PC-9 (cell line): ENCODE results near the gene HS6ST1. TPM values are rescaled to one million over a fixed set of nuclear protein-coding genes. Genes with fewer than 3 reads are reported as not detected.

Experiments used
- BruUV-seq: library from RNA; stranded (reverse); fragments of 400-500 nt; replicated peaks from 2 replicates; lab custom pipeline; 2021; lab: Mats Ljungman, UMichigan
- CTCF ChIA-PET: fragments of 300-600 bp; sonication (Branson Sonifier 250); formaldehyde crosslinking; loops from one replicate; lab custom pipeline; 2022; ENCODE audit warnings: antibody characterized with exemption; lab: Charles Lee
- POLR2A ChIA-PET: fragments of 300-600 bp; sonication (Branson Sonifier 250); formaldehyde crosslinking; loops from one replicate; lab custom pipeline; 2022; ENCODE audit warnings: antibody characterized with exemption; ENCODE audit not compliant: unreplicated experiment; lab: Charles Lee
- DNase-seq, 2 experiments: peaks; one replicate each; pipeline versions ENCODE4 v3.0.0 to v3.0.0-alpha.2; 2015 to 2022; ENCODE audit warnings: mixed read lengths in 1 of 2
- H2AFZ ChIP-seq: fragments of 200-600 bp; sonication (generic); 2 replicates; pipeline ENCODE4 v1.8.1; 2017; ENCODE audit warnings: antibody characterized with exemption
- H3F3A ChIP-seq: fragments of 200-600 bp; sonication (generic); 2 replicates; pipeline ENCODE4 v1.8.1; 2017; ENCODE audit warnings: antibody characterized with exemption, mild to moderate bottlenecking, low read depth; ENCODE audit not compliant: insufficient read depth
- H3K27ac ChIP-seq: fragments of 200-600 bp; sonication (generic); 2 replicates; pipeline ENCODE4 v1.6.1; 2016; ENCODE audit warnings: mixed run types
- H3K27me3 ChIP-seq: fragments of 200-600 bp; sonication (generic); 2 replicates; pipeline ENCODE4 v1.6.1; 2016; ENCODE audit warnings: low read depth, mixed run types; ENCODE audit not compliant: insufficient read depth
- H3K36me3 ChIP-seq: fragments of 200-600 bp; sonication (generic); 2 replicates; pipeline ENCODE4 v1.6.1; 2016; ENCODE audit warnings: low read depth, mixed run types
- H3K4me1 ChIP-seq: fragments of 200-600 bp; sonication (generic); replicated peaks from 2 replicates; pipeline ENCODE4 v1.6.1; 2016; ENCODE audit warnings: mixed run types; ENCODE audit not compliant: insufficient read depth
- H3K4me2 ChIP-seq: fragments of 200-600 bp; sonication (generic); 2 replicates; pipeline ENCODE4 v1.6.1; 2017; ENCODE audit warnings: mixed run types
- H3K4me3 ChIP-seq: fragments of 200-600 bp; sonication (generic); 2 replicates; pipeline ENCODE4 v1.6.1; 2016; ENCODE audit warnings: mixed run types
- H3K79me2 ChIP-seq: fragments of 200-600 bp; sonication (generic); 2 replicates; pipeline ENCODE4 v1.6.1; 2017; ENCODE audit warnings: low read depth, mixed run types
- H3K9me2 ChIP-seq: fragments of 200-600 bp; sonication (generic); 2 replicates; pipeline ENCODE4 v1.8.1; 2017; ENCODE audit warnings: mild to moderate bottlenecking; ENCODE audit not compliant: insufficient read depth
- H3K9me3 ChIP-seq: fragments of 200-600 bp; sonication (generic); 2 replicates; pipeline ENCODE4 v1.8.1; 2016; ENCODE audit warnings: low read depth; ENCODE audit not compliant: insufficient read depth
- H4K20me1 ChIP-seq: fragments of 200-600 bp; sonication (generic); 2 replicates; pipeline ENCODE4 v1.8.1; 2017; ENCODE audit not compliant: insufficient read depth
- CTCF ChIP-seq: fragments of 200-600 bp; sonication (generic); conservative IDR thresholded peaks from 2 replicates; pipeline ENCODE4 v1.6.1; 2017; ENCODE audit warnings: mixed run types, antibody characterized with exemption, mild to moderate bottlenecking, moderate library complexity
- EZH2 ChIP-seq: fragments of 200-600 bp; sonication (generic); IDR thresholded peaks from 2 replicates; pipeline ENCODE4 v1.8.0; 2017; ENCODE audit warnings: antibody characterized with exemption, low read depth
- intact Hi-C: fragments of 100-400 bp; cut with micrococcal nuclease; formaldehyde crosslinking; loops from one replicate; pipeline ENCODE4 v1.10.0; 2022; ENCODE audit not compliant: unreplicated experiment
- total RNA-seq: library from RNA; stranded (reverse); gene quantifications from 2 replicates; pipeline ENCODE4 v1.2.3, GENCODE V29; 2021

HS6ST1 gene
- total RNA-seq, 1 experiment from 2014 or later = 20.2 TPM

DNA sequence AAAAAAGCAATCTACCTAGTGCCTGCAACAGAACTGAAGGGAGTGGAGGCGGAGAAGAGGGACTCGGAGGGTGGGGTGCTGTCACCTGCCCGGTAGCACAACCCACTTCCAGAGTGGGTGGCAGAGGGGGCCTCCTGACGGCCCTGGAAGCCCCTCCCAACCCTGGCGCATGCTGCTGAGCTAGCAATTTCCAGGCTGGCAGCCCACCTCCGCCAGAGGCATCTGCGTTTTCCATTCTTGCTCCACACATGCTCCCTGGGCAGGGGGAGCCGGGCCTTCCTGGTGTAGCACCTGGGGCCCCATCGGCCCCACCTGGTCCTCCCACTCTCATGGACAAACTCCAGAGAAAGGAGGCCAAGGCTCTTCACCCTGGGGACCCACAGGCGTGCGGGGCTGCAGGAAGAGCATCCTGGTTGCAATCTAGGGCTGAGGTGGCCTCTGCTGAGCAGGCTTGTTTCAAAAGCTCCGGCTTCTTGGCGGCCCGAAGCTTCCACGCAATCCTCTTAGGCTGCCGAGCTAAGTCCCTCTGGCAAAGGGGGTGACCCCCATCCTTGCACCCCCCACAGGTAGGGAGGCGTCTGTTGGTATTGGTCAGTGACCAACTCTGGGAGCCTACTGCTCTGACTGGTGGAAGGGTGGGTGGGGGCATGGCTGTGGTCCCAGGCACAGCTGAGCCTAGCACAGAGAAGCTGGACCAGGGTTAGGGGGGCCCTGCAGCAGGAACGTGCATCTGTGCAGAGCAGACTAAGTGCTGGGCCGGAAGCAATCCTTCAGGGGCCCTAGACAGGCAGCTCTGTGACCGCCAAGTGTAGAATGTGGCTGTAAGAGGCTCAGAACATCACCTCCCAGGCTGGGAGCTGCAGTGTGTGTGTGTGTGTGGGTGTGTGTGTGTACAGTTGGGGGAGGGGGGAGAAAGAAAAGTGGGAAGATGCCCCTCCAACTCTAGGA, 2.6 kb downstream of the HS6ST1 start:
- Histone ChIP-seq H3K9me2 (no peaks in the 10 kb centered on the region), H3K4me2 (peak overlapping the region; percentile 98), H2AFZ (no peak overlapping the region), H3K9me3 (no peaks in the 10 kb centered on the region), H3K27me3 (no peaks in the 10 kb centered on the region), H3K79me2 (peaks cover 67% of the 10 kb centered on the region), H3K27ac (no peak overlapping the region), H3K36me3 (no peaks in the 10 kb centered on the region), H3K4me3 (peak overlapping the region; percentile 96; the same call in 1 of the 2 replicates), H3F3A (no peaks in the 10 kb centered on the region; the same call in 1 of the 2 replicates), H3K4me1 (peaks cover 6% of the 10 kb centered on the region), H4K20me1 (peaks cover 66% of the 10 kb centered on the region)
- DNase-seq = no peak
- ChIA-PET CTCF (no interaction called here), POLR2A (no interaction called here)
- no peak for TF ChIP-seq EZH2
- TF ChIP-seq CTCF = no peak
- intact Hi-C loops = loop anchor here (10.0 kb wide), 1 partner anchor 431 kb away; the partner anchor contains the start of gene AMMECR1L
- BruUV-seq = no TSS peak

GRCh38 chr2:128315122-128315828, 3.4 kb downstream of the HS6ST1 start:
- no TSS peak for BruUV-seq
- H3K9me2 ChIP-seq = no peaks in the 10 kb centered on the region
- peaks cover 73% of the 10 kb centered on the region for H4K20me1 ChIP-seq
- no peak overlapping the region for H3K27ac ChIP-seq
- peaks cover 76% of the 10 kb centered on the region for H3K79me2 ChIP-seq
- H3K9me3 ChIP-seq = no peaks in the 10 kb centered on the region
- DNase-seq = no peak
- no peak overlapping the region for H3K4me3 ChIP-seq
- ChIA-PET CTCF (no interaction called here), POLR2A (no interaction called here)
- no peaks in the 10 kb centered on the region; the same call in 1 of the 2 replicates for H3F3A ChIP-seq
- intact Hi-C loops = loop anchor here (10.0 kb wide), 1 partner anchor 430 kb away; the partner anchor contains the start of gene AMMECR1L
- no peaks in the 10 kb centered on the region for H3K36me3 ChIP-seq
- TF ChIP-seq EZH2 (no peak), CTCF (no peak)
- no peak overlapping the region for H2AFZ ChIP-seq
- H3K27me3 ChIP-seq = no peaks in the 10 kb centered on the region
- peaks cover 6% of the 10 kb centered on the region for H3K4me1 ChIP-seq
- no peak overlapping the region for H3K4me2 ChIP-seq

DNA sequence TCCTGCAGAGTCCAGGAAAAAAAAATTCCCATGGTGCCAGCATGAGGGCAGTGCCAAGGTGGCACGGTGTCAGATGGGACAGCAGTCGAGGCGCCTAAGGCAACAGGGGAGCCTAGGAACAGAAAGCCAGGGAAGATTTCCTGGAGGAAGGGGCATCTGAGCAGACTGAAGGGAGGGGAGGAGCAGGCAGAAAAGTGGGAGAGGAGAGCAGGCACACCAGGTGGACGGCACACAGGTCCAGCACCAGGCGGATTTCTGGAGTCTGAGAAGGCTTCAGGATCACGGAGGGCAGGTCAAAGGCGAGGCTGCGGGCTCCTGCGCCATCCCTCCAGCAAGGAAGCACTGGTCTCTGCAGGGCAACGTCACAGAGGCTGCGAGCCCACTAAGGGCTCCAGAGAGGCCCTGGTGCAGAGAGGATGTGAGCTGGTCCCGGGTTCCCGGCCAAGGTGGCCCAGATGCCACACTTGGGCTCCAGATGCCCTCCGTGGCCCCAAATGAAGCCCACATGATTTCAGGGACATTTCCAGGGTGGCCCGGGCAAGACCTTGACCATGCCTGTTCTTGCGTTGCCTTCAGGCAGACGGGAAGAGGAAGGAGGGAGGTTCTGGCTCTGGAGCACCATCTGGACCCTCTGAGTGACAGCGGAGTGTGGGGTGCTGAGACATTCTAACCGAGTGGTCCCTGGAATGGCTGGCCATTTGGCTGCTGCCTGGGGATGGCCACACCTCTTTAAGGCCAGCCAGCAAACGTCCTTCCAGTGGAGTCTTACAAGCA, 4.1 kb downstream of the HS6ST1 start:
- Histone ChIP-seq H3K9me3 (no peaks in the 10 kb centered on the region), H3K27me3 (no peaks in the 10 kb centered on the region), H3K4me1 (peaks cover 6% of the 10 kb centered on the region), H3K79me2 (peaks cover 83% of the 10 kb centered on the region), H3F3A (no peaks in the 10 kb centered on the region; the same call in 1 of the 2 replicates), H3K9me2 (no peaks in the 10 kb centered on the region), H3K36me3 (no peaks in the 10 kb centered on the region), H4K20me1 (peaks cover 81% of the 10 kb centered on the region), H3K4me3 (no peak overlapping the region), H3K4me2 (no peak overlapping the region), H2AFZ (no peak overlapping the region), H3K27ac (no peak overlapping the region)
- ChIA-PET POLR2A (no interaction called here), CTCF (no interaction called here)
- TF ChIP-seq CTCF (no peak), EZH2 (no peak)
- intact Hi-C loops = loop anchor here (10.0 kb wide), 1 partner anchor 430 kb away; the partner anchor contains the start of gene AMMECR1L
- DNase-seq = no peak
- no TSS peak for BruUV-seq
